Measurements from ENCODE around the gene CAMK2N1. TPM values are rescaled to one million over a fixed set of nuclear protein-coding genes. Genes with fewer than 3 reads are reported as not detected.

The CAMK2N1 gene
- total RNA-seq, 1 experiment from 2014 or later, result 10.1 TPM

DNA sequence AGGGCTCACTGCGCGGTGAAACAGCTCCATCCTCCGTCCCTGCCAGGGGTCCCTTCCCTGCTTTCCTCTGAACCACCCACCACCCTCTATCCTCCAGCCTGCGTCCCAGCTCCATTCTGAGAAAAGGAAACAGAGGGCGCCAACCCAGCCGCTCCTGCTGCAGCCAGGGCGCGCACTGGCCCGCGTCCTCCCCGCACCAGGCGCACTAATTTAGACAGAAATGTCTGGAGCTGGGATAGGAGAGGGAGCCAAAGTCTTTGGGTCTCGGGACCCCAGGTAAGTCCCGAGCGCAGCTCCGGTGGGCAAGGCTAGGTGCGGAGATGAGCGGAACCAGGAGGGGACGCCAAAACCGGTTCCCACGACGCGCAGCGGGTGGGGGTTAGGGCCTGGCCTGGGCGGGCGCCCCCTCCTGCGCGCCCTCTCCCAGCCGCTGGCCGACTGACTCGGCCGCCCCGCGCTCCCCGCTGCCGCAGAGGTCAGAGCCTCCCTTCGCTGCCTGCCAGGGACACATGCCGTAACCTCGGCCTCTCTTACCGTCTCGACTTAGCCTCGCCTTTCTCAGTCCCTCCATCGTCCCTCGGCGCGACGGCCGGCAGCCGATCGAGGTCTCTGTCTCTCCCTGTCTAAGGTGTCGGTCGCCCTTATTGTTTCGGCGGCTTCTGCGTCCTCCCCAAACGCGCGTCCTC is 2.0 kb downstream of the CAMK2N1 start (continued):
- TF ChIP-seq PRRX2 (CRISPR knock-in tag; IDR thresholded peaks at IDR 0.05) (no peak), NFATC4 (CRISPR knock-in tag; IDR thresholded peaks at IDR 0.05) (no peak), NFE2L1 (CRISPR knock-in tag; IDR thresholded peaks at IDR 0.05) (no peak), RELA (CRISPR knock-in tag; IDR thresholded peaks at IDR 0.05; ENCODE audit: borderline replicate concordance) (no peak), FOXK1 (CRISPR knock-in tag; IDR thresholded peaks at IDR 0.05) (no peak), SMAD4 (CRISPR knock-in tag; IDR thresholded peaks at IDR 0.05) (no peak), TEAD1 (CRISPR knock-in tag; IDR thresholded peaks at IDR 0.05) (0 out of 2 replicates have a peak, but pooled peaks have one; percentile 12), NR2C2 (CRISPR knock-in tag; IDR thresholded peaks at IDR 0.05) (no peak), NR3C1 (CRISPR knock-in tag; conservative IDR thresholded peaks at IDR 0.05; ENCODE audit: low read depth) (no peak), TP53 (CRISPR knock-in tag; IDR thresholded peaks at IDR 0.05) (peak; percentile 63; the same call in 1 of the 2 replicates), MXD4 (CRISPR knock-in tag; IDR thresholded peaks at IDR 0.05; ENCODE audit: borderline replicate concordance) (no peak)
- TF ChIP-seq, protein P1, sequence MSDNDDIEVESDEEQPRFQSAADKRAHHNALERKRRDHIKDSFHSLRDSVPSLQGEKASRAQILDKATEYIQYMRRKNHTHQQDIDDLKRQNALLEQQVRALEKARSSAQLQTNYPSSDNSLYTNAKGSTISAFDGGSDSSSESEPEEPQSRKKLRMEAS (CRISPR knock-in tag; IDR thresholded peaks at IDR 0.05), result 0 out of 2 replicates have a peak, but pooled peaks have one; percentile 27
- TF ChIP-seq, protein P2, sequence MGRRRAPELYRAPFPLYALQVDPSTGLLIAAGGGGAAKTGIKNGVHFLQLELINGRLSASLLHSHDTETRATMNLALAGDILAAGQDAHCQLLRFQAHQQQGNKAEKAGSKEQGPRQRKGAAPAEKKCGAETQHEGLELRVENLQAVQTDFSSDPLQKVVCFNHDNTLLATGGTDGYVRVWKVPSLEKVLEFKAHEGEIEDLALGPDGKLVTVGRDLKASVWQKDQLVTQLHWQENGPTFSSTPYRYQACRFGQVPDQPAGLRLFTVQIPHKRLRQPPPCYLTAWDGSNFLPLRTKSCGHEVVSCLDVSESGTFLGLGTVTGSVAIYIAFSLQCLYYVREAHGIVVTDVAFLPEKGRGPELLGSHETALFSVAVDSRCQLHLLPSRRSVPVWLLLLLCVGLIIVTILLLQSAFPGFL (CRISPR knock-in tag; IDR thresholded peaks at IDR 0.05; ENCODE audit: borderline replicate concordance), result no peak

GRCh38 chr1:20483098-20483832 is 2.7 kb downstream of the CAMK2N1 start:
- H3K4me1 Mint-ChIP-seq, result peaks cover 39% of the 10 kb centered on the region
- no peaks in the 10 kb centered on the region for H3K9me3 Mint-ChIP-seq
- no peak for TF ChIP-seq ZNF532 (CRISPR knock-in tag; IDR thresholded peaks at IDR 0.05; ENCODE audit: borderline replicate concordance)
- TF ChIP-seq, protein P3, sequence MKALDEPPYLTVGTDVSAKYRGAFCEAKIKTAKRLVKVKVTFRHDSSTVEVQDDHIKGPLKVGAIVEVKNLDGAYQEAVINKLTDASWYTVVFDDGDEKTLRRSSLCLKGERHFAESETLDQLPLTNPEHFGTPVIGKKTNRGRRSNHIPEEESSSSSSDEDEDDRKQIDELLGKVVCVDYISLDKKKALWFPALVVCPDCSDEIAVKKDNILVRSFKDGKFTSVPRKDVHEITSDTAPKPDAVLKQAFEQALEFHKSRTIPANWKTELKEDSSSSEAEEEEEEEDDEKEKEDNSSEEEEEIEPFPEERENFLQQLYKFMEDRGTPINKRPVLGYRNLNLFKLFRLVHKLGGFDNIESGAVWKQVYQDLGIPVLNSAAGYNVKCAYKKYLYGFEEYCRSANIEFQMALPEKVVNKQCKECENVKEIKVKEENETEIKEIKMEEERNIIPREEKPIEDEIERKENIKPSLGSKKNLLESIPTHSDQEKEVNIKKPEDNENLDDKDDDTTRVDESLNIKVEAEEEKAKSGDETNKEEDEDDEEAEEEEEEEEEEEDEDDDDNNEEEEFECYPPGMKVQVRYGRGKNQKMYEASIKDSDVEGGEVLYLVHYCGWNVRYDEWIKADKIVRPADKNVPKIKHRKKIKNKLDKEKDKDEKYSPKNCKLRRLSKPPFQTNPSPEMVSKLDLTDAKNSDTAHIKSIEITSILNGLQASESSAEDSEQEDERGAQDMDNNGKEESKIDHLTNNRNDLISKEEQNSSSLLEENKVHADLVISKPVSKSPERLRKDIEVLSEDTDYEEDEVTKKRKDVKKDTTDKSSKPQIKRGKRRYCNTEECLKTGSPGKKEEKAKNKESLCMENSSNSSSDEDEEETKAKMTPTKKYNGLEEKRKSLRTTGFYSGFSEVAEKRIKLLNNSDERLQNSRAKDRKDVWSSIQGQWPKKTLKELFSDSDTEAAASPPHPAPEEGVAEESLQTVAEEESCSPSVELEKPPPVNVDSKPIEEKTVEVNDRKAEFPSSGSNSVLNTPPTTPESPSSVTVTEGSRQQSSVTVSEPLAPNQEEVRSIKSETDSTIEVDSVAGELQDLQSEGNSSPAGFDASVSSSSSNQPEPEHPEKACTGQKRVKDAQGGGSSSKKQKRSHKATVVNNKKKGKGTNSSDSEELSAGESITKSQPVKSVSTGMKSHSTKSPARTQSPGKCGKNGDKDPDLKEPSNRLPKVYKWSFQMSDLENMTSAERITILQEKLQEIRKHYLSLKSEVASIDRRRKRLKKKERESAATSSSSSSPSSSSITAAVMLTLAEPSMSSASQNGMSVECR (CRISPR knock-in tag; IDR thresholded peaks at IDR 0.05; ENCODE audit: borderline replicate concordance), result no peak
- 0 out of 2 replicates have a peak, but pooled peaks have one; percentile 30 for TF ChIP-seq HMGA2 (CRISPR knock-in tag; IDR thresholded peaks at IDR 0.05)
- no peak for TF ChIP-seq KAT7 (CRISPR knock-in tag; IDR thresholded peaks at IDR 0.05; ENCODE audit: borderline replicate concordance)
- TF ChIP-seq TEAD1 (CRISPR knock-in tag; IDR thresholded peaks at IDR 0.05), result no peak
- TF ChIP-seq GTF2I (CRISPR knock-in tag; conservative IDR thresholded peaks at IDR 0.05), result no peak
- ATAC-seq (no peak), DNase-seq (ENCODE audit: low spot score) (no peak)
- H3K36me3 Mint-ChIP-seq, result peaks cover 2% of the 10 kb centered on the region; the same call in 1 of the 2 replicates
- peak overlapping the region; percentile 82 for H3K4me3 Mint-ChIP-seq
- H3K27me3 Mint-ChIP-seq (ENCODE audit: low read depth), result peaks cover 70% of the 10 kb centered on the region
- ChIA-PET POLR2A (interaction anchor here (0.6 to 1.7 kb wide), 4 partner anchors 10 to 266 kb away, joined by 3 to 7 read pairs (median 4); no protein-coding TSS in a partner anchor), CTCF (interaction anchor here (0.7 to 7.2 kb wide), 13 partner anchors 10 to 508 kb away, joined by 3 to 55 read pairs (median 5); no protein-coding TSS in a partner anchor)
- no peak overlapping the region for H3K27ac Mint-ChIP-seq

Data from WTC11 (cell line).